ENCODE measurements around the gene AMOTL1.
"Not testable (repeated sequence)": the region's sequence is repeated elsewhere in the genome, so short reads cannot be mapped to it uniquely, and the experiment has no call there.

Gene AMOTL1

GRCh38 chr11:94806014-94806413 lies 37.9 kb downstream of the AMOTL1 start:
- no peak for TF ChIP-seq SPI1 (IDR thresholded peaks at IDR 0.05; ENCODE audit: borderline replicate concordance, low read depth)
- no peak for TF ChIP-seq REST (IDR thresholded peaks at IDR 0.05; ENCODE audit: insufficient replicate concordance, low read depth)
- no peak for TF ChIP-seq GABPA (IDR thresholded peaks at IDR 0.05; ENCODE audit: low read depth)
- TF ChIP-seq CTCF (IDR thresholded peaks at IDR 0.05; ENCODE audit: insufficient read depth, low read length): no peak
- no peak for TF ChIP-seq POLR2AphosphoS5 (IDR thresholded peaks at IDR 0.05; ENCODE audit: low read depth)
- no peak overlapping the region for H3K27ac ChIP-seq (replicated peaks)
- no peak overlapping the region for H3K4me3 ChIP-seq (replicated peaks; ENCODE audit: insufficient read depth, low read length)
- H3K27me3 ChIP-seq (ENCODE audit: insufficient read depth, poor library complexity, severe bottlenecking): no peaks in the 10 kb centered on the region
- DNase-seq (ENCODE audit: low read depth in 1 of 2, low spot score in 1 of 2): no peak

GRCh38 chr11:94806419-94806818 lies 38.3 kb downstream of the AMOTL1 start:
- no peak for TF ChIP-seq SPI1 (IDR thresholded peaks at IDR 0.05; ENCODE audit: borderline replicate concordance, low read depth)
- TF ChIP-seq CTCF (IDR thresholded peaks at IDR 0.05; ENCODE audit: insufficient read depth, low read length): no peak
- TF ChIP-seq POLR2AphosphoS5 (IDR thresholded peaks at IDR 0.05; ENCODE audit: low read depth): no peak
- no peak for TF ChIP-seq GABPA (IDR thresholded peaks at IDR 0.05; ENCODE audit: low read depth)
- TF ChIP-seq REST (IDR thresholded peaks at IDR 0.05; ENCODE audit: insufficient replicate concordance, low read depth): no peak
- no peak for DNase-seq (ENCODE audit: low read depth in 1 of 2, low spot score in 1 of 2)
- H3K27ac ChIP-seq (replicated peaks): no peak overlapping the region
- H3K27me3 ChIP-seq (ENCODE audit: insufficient read depth, poor library complexity, severe bottlenecking): no peaks in the 10 kb centered on the region
- no peak overlapping the region for H3K4me3 ChIP-seq (replicated peaks; ENCODE audit: insufficient read depth, low read length)

DNA sequence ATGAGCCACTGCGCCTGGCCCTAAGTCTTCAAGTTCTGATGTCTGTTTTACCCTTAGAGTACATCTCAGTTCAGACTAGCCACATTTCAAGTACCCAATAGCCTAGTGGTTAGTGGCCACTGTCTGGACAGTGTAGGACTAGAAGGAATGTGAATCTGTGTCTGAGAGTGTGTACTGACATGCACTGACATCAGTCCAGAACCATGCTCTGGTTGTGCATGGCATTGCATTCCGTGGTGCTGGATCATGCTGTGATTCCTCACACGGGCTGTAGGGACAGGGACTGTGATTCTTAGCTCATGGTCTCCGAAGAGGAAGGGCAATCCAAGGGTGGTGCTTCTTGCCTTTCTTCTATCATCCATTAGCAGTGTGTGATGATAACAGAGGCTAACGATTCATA lies 41.1 kb downstream of the AMOTL1 start:
- no peak for DNase-seq (ENCODE audit: low read depth in 1 of 2, low spot score in 1 of 2)
- Histone ChIP-seq H3K4me3 (replicated peaks; ENCODE audit: insufficient read depth, low read length) (no peak overlapping the region), H3K27ac (replicated peaks) (no peak overlapping the region), H3K27me3 (ENCODE audit: insufficient read depth, poor library complexity, severe bottlenecking) (no peaks in the 10 kb centered on the region)
- TF ChIP-seq GABPA (IDR thresholded peaks at IDR 0.05; ENCODE audit: low read depth) (no peak), REST (IDR thresholded peaks at IDR 0.05; ENCODE audit: insufficient replicate concordance, low read depth) (no peak), POLR2AphosphoS5 (IDR thresholded peaks at IDR 0.05; ENCODE audit: low read depth) (no peak), SPI1 (IDR thresholded peaks at IDR 0.05; ENCODE audit: borderline replicate concordance, low read depth) (no peak), CTCF (IDR thresholded peaks at IDR 0.05; ENCODE audit: insufficient read depth, low read length) (no peak)

- DNase-seq (ENCODE audit: low read depth in 1 of 2, low spot score in 1 of 2); H3K27ac ChIP-seq (replicated peaks); H3K27me3 ChIP-seq (ENCODE audit: insufficient read depth, poor library complexity, severe bottlenecking); H3K4me3 ChIP-seq (replicated peaks; ENCODE audit: insufficient read depth, low read length): not testable (repeated sequence)
Measured at GRCh38 chr11:94812724-94813720, 44.9 kb downstream of the AMOTL1 start.
